GM18508 (cell line): ENCODE results near the gene TMEM171.

Experiments
- ATAC-seq: cut with Tn5 transposase; IDR thresholded peaks from one replicate; pipeline ENCODE4 v1.9.1; 2021; ENCODE audit warnings: moderate number of reproducible peaks; ENCODE audit not compliant: insufficient read depth, unreplicated experiment

The TMEM171 gene

GRCh38 chr5:73150876-73151275, 30.5 kb downstream of the TMEM171 start:
- ATAC-seq = no peak

DNA sequence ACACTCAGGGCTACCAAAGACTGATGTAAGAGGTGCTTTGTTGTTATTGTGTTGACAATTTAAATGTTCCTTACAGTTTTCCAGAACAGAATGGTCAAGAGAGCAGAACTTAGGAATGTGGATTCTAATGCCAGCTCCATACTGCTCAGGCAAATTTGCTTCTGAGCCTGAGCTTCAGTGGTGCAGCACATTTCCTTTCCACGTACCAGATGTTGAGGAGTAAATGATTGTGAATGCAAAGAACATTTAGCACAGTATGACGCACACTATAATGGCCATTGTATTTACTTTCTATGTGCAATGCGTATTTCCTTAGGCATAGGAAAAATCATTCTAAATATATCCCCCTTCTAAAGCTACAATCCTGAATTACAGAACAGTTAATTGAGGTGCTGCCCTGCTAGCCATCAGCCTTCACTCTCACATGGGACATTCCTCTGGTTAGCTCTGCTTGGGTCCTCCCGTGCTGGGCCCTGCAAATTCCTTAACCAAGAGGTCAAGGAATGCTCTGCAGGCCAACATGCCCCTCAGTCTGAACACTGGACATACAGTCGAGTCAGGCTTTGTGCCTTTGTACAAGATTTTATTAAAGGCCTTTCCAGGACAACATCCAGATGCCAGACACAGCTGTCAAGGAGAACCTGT, 31.5 kb downstream of the TMEM171 start:
- no peak for ATAC-seq

DNA sequence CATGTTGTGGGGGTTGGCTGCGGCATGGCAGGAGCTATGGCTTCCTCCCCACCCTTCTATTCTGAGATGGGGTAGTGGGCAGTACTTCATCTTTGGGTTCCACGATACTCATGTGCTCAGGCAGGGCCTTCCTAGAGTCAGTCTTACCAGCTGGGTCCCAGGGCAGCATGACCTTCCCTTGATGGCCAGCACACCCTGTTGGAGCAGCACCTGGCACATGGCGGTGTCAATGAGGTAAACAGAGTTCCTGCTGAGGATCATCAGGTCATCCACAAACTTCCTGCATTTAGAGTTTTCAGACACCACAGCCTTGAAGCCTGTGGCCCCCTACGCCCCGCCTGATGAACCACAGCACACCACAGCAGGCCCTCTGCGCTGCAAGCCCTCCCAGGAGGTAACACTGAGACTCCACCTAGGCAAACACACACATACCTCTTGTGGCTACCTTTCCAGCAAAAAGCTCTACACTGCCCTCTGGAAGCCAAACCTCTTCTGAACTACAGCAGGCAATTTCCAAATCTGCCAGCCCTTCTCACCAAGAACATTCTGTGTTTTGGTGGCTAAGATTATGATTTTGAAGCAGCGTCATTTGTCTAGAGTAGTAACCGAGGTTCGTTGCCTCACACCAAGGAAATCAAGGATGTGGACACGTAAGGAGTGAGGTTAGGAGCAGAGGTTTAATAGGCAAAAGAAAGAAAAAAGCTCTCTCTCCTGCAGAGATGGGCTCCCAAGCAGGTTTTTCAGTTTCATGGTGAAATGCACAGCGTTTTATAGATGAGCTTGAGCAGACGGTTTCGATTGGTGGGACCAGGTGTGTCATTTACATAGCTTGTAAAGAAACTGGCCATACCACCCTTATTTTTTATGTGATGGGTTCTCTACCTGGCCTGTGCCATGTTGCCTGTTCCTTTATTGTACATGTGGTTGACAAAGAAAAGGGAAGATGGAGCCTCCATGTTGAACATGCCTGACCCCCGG, 32.3 kb downstream of the TMEM171 start:
- ATAC-seq = no peak

DNA sequence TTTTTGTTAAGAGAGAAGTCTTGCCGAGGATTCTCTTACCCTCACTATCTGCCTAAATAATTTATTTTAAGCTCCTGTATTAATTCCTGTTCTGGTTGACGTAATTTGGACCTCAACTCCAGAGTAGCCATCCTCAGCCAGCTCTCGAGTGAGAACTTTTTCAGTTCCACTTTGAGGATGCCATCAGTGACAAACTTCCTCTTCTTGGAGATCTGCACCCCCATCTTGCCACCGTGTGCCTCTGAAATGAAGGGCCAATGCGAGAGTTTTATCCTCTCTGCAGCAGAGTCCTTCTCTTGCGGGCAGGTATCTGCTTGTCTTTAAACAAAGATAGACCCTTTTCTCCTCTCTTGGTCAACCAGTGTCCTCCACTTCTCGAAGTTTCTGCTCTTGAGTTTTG, 33.1 kb downstream of the TMEM171 start:
- ATAC-seq = no peak

GRCh38 chr5:73154208-73155006, 34.0 kb downstream of the TMEM171 start:
- no peak for ATAC-seq

- no peak for ATAC-seq
Measured at GRCh38 chr5:73155271-73156222, 35.2 kb downstream of the TMEM171 start.

DNA sequence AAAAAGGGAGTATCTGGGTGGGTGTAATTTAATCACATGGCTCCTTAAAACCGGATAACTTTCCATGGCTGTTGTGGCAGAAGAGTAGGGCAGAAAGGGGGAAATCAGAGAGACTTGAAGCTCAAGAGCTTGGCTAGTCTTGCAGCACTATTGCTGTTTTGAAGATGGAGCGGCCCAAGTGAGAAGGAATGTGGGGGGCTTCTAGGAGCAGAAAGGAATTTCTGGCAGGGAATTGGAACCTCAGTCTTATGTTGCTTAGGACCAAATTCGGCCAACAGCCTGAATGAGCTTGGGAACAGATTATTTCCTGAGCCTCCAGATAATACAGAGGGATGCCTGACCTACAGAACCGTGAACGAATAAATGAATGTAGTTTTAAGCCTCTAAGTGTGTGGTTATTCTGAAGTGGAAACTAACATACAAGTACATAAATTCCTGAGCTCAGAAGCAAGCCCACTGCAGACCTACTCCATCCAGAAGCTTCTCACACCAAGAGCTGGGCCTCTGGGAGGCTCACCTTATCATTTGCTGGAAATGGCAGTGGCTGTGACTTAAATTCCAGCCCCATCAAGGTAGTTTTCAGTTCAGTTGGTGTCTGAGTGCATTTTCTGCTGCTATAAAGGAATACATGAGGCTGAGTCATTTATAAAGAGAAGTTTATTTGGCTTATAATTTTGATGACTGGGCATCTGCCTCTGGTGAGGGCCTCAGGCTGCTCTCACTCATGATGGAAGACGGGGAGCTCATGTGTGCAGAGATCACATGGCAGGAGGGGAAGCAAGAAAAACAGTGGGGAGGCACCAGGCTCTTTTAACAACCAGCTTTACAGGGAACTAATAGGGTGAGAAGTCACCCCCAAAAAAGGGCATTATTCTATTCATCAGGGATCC, 37.3 kb downstream of the TMEM171 start:
- ATAC-seq = no peak

GRCh38 chr5:73158313-73158712, 37.9 kb downstream of the TMEM171 start:
- no peak for ATAC-seq

DNA sequence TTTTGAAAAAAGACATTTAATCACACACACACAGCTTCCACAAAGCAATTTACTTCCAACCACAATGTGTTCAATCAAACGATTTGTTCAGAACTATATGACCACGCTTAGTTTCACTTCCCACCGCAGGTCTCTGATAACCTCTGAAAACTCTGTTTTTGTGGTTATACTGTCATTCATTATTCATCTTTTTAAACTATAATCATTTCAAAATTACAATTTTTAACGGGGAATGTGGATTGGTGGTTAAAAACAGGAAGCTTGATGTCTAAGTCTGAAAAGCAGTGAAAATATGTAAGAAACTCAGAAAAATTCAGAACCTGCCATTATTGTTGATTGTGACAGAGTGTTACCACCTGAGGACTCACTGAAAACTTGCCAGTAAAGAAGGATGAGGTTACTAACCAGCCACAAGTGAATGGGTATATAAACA, 39.9 kb downstream of the TMEM171 start:
- peak; percentile 83 for ATAC-seq

DNA sequence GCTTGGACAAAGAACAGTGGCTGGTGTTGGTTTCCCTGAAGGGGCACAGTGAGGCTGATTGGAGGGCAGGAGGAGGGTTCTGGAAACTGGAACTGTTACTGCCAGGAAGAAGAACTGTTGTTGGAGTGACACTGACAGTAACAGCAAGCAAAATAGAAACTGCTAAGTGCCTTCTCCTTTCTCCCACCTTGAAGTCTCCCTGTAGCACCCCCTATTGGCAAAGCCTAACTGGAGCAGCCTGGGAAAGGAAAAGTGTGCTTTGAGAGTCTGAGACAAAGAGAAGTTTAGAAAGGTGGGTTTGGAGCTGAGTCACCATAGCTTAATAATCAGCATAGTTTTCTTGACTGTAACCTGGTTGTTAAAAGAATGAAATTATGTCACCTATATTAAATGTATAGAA, 50.1 kb downstream of the TMEM171 start:
- no peak for ATAC-seq

- no peak for ATAC-seq
Measured at GRCh38 chr5:73171495-73171894, 51.1 kb downstream of the TMEM171 start.

GRCh38 chr5:73172951-73173350, 52.6 kb downstream of the TMEM171 start, which contains the start of gene TMEM174:
Gene TMEM174, plus strand, starts transcription at chr5:73173193. Its CDS starts 51 bp downstream, at chr5:73173244.
- no peak for ATAC-seq

DNA sequence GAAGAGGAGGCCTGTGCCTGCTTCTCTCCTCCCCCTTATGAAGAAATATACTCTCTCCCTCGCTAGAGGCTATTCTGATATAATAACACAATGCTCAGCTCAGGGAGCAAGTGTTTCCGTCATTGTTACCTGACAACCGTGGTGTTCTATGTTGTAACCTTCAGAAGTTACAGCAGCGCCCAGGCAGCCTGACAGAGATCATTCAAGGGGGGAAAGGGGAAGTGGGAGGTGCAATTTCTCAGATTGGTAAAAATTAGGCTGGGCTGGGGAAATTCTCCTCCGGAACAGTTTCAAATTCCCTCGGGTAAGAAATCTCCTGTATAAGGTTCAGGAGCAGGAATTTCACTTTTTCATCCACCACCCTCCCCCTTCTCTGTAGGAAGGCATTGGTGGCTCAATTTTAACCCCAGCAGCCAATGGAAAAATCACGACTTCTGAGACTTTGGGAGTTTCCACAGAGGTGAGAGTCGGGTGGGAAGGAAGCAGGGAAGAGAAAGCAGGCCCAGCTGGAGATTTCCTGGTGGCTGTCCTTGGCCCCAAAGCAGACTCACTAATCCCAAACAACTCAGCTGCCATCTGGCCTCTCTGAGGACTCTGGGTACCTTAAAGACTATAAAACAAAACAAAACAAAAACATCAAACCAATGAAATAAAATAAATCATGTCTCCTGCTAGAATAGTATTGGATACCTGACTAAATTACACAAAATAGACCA, 53.9 kb downstream of the TMEM171 start:
- ATAC-seq = no peak

- ATAC-seq = no peak
Measured at GRCh38 chr5:73176250-73176649, 55.9 kb downstream of the TMEM171 start.

- no peak for ATAC-seq
Measured at GRCh38 chr5:73178265-73178664, 57.9 kb downstream of the TMEM171 start.

GRCh38 chr5:73179730-73180129, 59.4 kb downstream of the TMEM171 start:
- ATAC-seq = no peak

GRCh38 chr5:73180566-73180965, 60.2 kb downstream of the TMEM171 start:
- no peak for ATAC-seq
